Measurements from ENCODE around the gene FCSK. TPM values are rescaled to one million over a fixed set of nuclear protein-coding genes. Genes with fewer than 3 reads are reported as not detected.

FCSK gene
- total and polyA plus RNA-seq, 2 of the 13 experiments (the other 11 are each of a cell fraction or from before 2014, with no cell fraction given), result 9.1 to 19.2 TPM

- TF ChIP-seq HNF4G (IDR thresholded peaks at IDR 0.05; ENCODE audit: borderline replicate concordance, low read depth, low read length) (peak; percentile 43; the same call in 1 of the 2 replicates), HNF4G (CRISPR knock-in tag; IDR thresholded peaks at IDR 0.05; ENCODE audit: borderline replicate concordance, low read depth) (peak; percentile 79), HNRNPUL1 (IDR thresholded peaks at IDR 0.05; ENCODE audit: low read depth, low read length) (no peak), MED1 (CRISPR knock-in tag; IDR thresholded peaks at IDR 0.05) (no peak; the same call in 1 of the 2 replicates), ZBTB10 (CRISPR knock-in tag; IDR thresholded peaks at IDR 0.05; ENCODE audit: borderline replicate concordance) (peak; percentile 19; the same call in 1 of the 2 replicates), HMGXB4 (CRISPR knock-in tag; IDR thresholded peaks at IDR 0.05; ENCODE audit: borderline replicate concordance in 1 of 2, low read depth in 1 of 2) (peak; percentile 76 to 77; a peak in 2 of 4 replicates), NR2C2 (CRISPR knock-in tag; IDR thresholded peaks at IDR 0.05; ENCODE audit: borderline replicate concordance) (peak; percentile 93), ZNF547 (CRISPR knock-in tag; IDR thresholded peaks at IDR 0.05) (peak; percentile 51; the same call in 1 of the 2 replicates), SRY (CRISPR knock-in tag; IDR thresholded peaks at IDR 0.05) (no peak), PAF1 (CRISPR knock-in tag; IDR thresholded peaks at IDR 0.05) (no peak), ZNF446 (CRISPR knock-in tag; IDR thresholded peaks at IDR 0.05) (peak; percentile 9; the same call in 1 of the 2 replicates), BCL3 (CRISPR knock-in tag; IDR thresholded peaks at IDR 0.05) (peak; percentile 21; the same call in 1 of the 2 replicates), ZNF234 (CRISPR knock-in tag; conservative IDR thresholded peaks at IDR 0.05) (no peak), KDM4B (CRISPR knock-in tag; IDR thresholded peaks at IDR 0.05) (peak; percentile 79), MTA3 (CRISPR knock-in tag; IDR thresholded peaks at IDR 0.05) (no peak), EED (CRISPR knock-in tag; IDR thresholded peaks at IDR 0.05) (no peak), NR2F6 (IDR thresholded peaks at IDR 0.05) (peak; percentile 55; the same call in 1 of the 2 replicates), NR2F6 (CRISPR knock-in tag; IDR thresholded peaks at IDR 0.05) (peak; percentile 44; the same call in 1 of the 2 replicates), ZNF468 (CRISPR knock-in tag; IDR thresholded peaks at IDR 0.05) (no peak), ZNF564 (CRISPR knock-in tag; IDR thresholded peaks at IDR 0.05) (0 out of 2 replicates have a peak, but pooled peaks have one; percentile 23), ZNF317 (CRISPR knock-in tag; IDR thresholded peaks at IDR 0.05) (peak; percentile 78; the same call in 1 of the 2 replicates), ZNF75D (CRISPR knock-in tag; IDR thresholded peaks at IDR 0.05; ENCODE audit: borderline replicate concordance) (no peak), SAP130 (CRISPR knock-in tag; IDR thresholded peaks at IDR 0.05; ENCODE audit: low read depth) (0 out of 2 replicates have a peak, but pooled peaks have one; percentile 21), CBX1 (IDR thresholded peaks at IDR 0.05; ENCODE audit: low read depth) (no peak)
These were observed 15.2 kb upstream of the FCSK start, which contains the start of gene ST3GAL2 (continued) for GRCh38 chr16:70438969-70439862.

Measured in HepG2 (cell line).